HepG2 (cell line): Measurements from ENCODE around the gene C18orf63. TPM values are rescaled to one million over a fixed set of nuclear protein-coding genes. Genes with fewer than 3 reads are reported as not detected.

ENCODE experiments used
- ATF3 ChIP-seq: sonication (generic); formaldehyde crosslinking; IDR thresholded peaks from 2 replicates; pipeline ENCODE4 v1.4.0; 2020; ENCODE audit warnings: missing genetic modification reagents
- HCFC1 ChIP-seq: fragments of 150-350 bp; IDR thresholded peaks from 2 replicates; pipeline ENCODE4 v1.6.1; 2014; ENCODE audit warnings: low read depth, low read length
- HMGXB3 ChIP-seq: sonication (generic); formaldehyde crosslinking; IDR thresholded peaks from 2 replicates; pipeline ENCODE4 v1.4.0; 2020; ENCODE audit warnings: missing genetic modification reagents, borderline replicate concordance
- KLF15 ChIP-seq: sonication (generic); formaldehyde crosslinking; IDR thresholded peaks from 2 replicates; pipeline ENCODE4 v1.8.1; 2023; ENCODE audit warnings: borderline replicate concordance, mild to moderate bottlenecking, inconsistent platforms, missing genetic modification reagents, mixed read lengths
- STAG1 ChIP-seq: sonication (generic); formaldehyde crosslinking; IDR thresholded peaks from 2 replicates; pipeline ENCODE4 v1.4.0; 2020; ENCODE audit warnings: missing genetic modification reagents
- XRCC5 ChIP-seq: fragments of 200-400 bp; formaldehyde crosslinking; optimal IDR thresholded peaks from 2 replicates; pipeline ENCODE3; 2017; ENCODE audit warnings: mild to moderate bottlenecking, low read length
- ZFP36L2 ChIP-seq: sonication (generic); formaldehyde crosslinking; IDR thresholded peaks from 2 replicates; pipeline ENCODE4 v1.4.0; 2020; ENCODE audit warnings: missing genetic modification reagents
- ZHX2 ChIP-seq, 2 experiments: sonication (generic) in 1 of 2; formaldehyde crosslinking in 1 of 2; IDR thresholded peaks; 2 replicates each; pipeline versions ENCODE4 v1.6.1 to v1.9.0; 2014 to 2022; ENCODE audit warnings: antibody characterized with exemption in 1 of 2, borderline replicate concordance in 1 of 2, inconsistent platforms in 1 of 2, low read depth in 1 of 2, missing genetic modification reagents in 1 of 2
- ZNF580 ChIP-seq: IDR thresholded peaks from 2 replicates; pipeline ENCODE4 v1.6.1; 2016; ENCODE audit warnings: low read depth, borderline replicate concordance
- ZNF589 ChIP-seq: sonication (generic); formaldehyde crosslinking; conservative IDR thresholded peaks from 2 replicates; pipeline ENCODE4 v1.8.0; 2022; ENCODE audit warnings: mild to moderate bottlenecking, moderate library complexity, missing genetic modification reagents
- ZNF773 ChIP-seq: sonication (generic); formaldehyde crosslinking; IDR thresholded peaks from 2 replicates; pipeline ENCODE4 v1.4.0; 2020; ENCODE audit warnings: missing genetic modification reagents, borderline replicate concordance
- polyA plus RNA-seq, 8 experiments: library from polyadenylated mRNA; depleted of rRNA in 3 of 8; stranded (reverse) in 7 of 8; unstranded in 1 of 8; fragments of >200 nt; fragmentation: Illumina TruSeq in 4 of 8; extraction: Trizol in 4 of 8; gene quantifications; 2 replicates each; pipeline versions ENCODE4 v1.2.1 to v1.2.3, GENCODE V29; 2011 to 2016; ENCODE audit warnings: low read depth in 4 of 8, missing spikeins in 1 of 8, mixed read lengths in 1 of 8; ENCODE audit not compliant: insufficient read depth in 1 of 8
- total RNA-seq, 5 experiments: library from RNA; depleted of rRNA; stranded (reverse); fragments of >200 nt; fragmentation: Illumina TruSeq; extraction: Trizol; gene quantifications; 2 replicates each; pipeline ENCODE4 v1.2.3, GENCODE V29; 2016; ENCODE audit warnings: low read depth in 1 of 5

The C18orf63 gene
- total and polyA plus RNA-seq, 2 of the 13 experiments (the other 11 are each of a cell fraction or from before 2014, with no cell fraction given), result 0.01 TPM; not detected in 1

GRCh38 chr18:74368901-74369705, 53.5 kb downstream of the C18orf63 start (continued):
- TF ChIP-seq ZNF773 (no peak), STAG1 (CRISPR knock-in tag) (no peak), ATF3 (CRISPR knock-in tag) (no peak), XRCC5 (peak; percentile 49), ZNF580 (no peak), ZHX2 (IDR thresholded peaks at IDR 0.05; ENCODE audit: low read depth) (no peak), ZHX2 (CRISPR knock-in tag; IDR thresholded peaks at IDR 0.05; ENCODE audit: borderline replicate concordance) (no peak), HCFC1 (no peak), HMGXB3 (0 out of 2 replicates have a peak, but pooled peaks have one; percentile 37), ZNF589 (CRISPR knock-in tag) (no peak), ZFP36L2 (CRISPR knock-in tag) (no peak), KLF15 (CRISPR knock-in tag) (no peak)
